Ovary (tissue), 9 donors: ENCODE results near the gene SLC22A3. TPM values are rescaled to one million over a fixed set of nuclear protein-coding genes. Genes with fewer than 3 reads are reported as not detected.
"Not testable (repeated sequence)": the region's sequence is repeated elsewhere in the genome, so short reads cannot be mapped to it uniquely, and the experiment has no call there.

Source experiments
- DNase-seq, 5 donors: peaks; one replicate each; pipeline ENCODE4 v3.0.0-alpha.2; 2019 to 2020
- H3K27ac ChIP-seq, 2 donors: fragments of 200-600 bp; one replicate each; pipeline versions ENCODE4 v1.5.1 to v1.8.0; 2019 to 2022
- H3K27me3 ChIP-seq: fragments of 200-600 bp; one replicate; pipeline ENCODE4 v1.8.0; 2022
- H3K36me3 ChIP-seq: fragments of 200-600 bp; sonication (generic); one replicate; pipeline ENCODE4 v1.5.1; 2019
- H3K4me1 ChIP-seq: one replicate; pipeline ENCODE4 v1.8.1; 2013; ENCODE audit warnings: mild to moderate bottlenecking, moderate library complexity; ENCODE audit not compliant: insufficient read depth
- H3K4me3 ChIP-seq: fragments of 200-600 bp; sonication (generic); one replicate; pipeline ENCODE4 v1.5.1; 2017
- H3K9me3 ChIP-seq, 2 donors: fragments of 200-600 bp in 1 of 2; sonication (generic) in 1 of 2; one replicate each; pipeline versions ENCODE4 v1.5.1 to v1.8.1; 2013 to 2019; ENCODE audit warnings: mild to moderate bottlenecking in 1 of 2, moderate library complexity in 1 of 2
- EP300 ChIP-seq: sonication (generic); formaldehyde crosslinking; IDR thresholded peaks from one replicate; pipeline ENCODE4 v1.6.1; 2017; ENCODE audit warnings: antibody characterized with exemption
- POLR2A ChIP-seq: fragments of 450-650 bp; IDR thresholded peaks from one replicate; pipeline ENCODE4 v1.6.1; 2017; ENCODE audit warnings: antibody characterized with exemption, mild to moderate bottlenecking, moderate library complexity
- WGBS, 3 donors: extraction: QIAGEN DNeasy Blood & Tissue Kit in 1 of 3; methylation state at CpG; one replicate each; pipeline versions ENCODE4 v1.1.5 to v1.1.7; 2013 to 2017; 5-methylcytosine and 5-hydroxymethylcytosine counted together
- intact Hi-C, 4 donors: fragments of 100-400 bp; cut with DNase I; formaldehyde crosslinking; loops; one replicate each; pipeline versions ENCODE4 v1.11.0 to v1.15.1; 2022 to 2023
- polyA plus RNA-seq, 2 donors: library from polyadenylated mRNA; stranded (reverse); fragments of 200-250 nt in 1 of 2; fragments of 350-450 nt in 1 of 2; fragmentation: Illumina TruSeq in 1 of 2; extraction: RNeasy Lipid Tissue Mini Kit (QIAGEN cat#74804) in 1 of 2; gene quantifications; one replicate each; pipeline ENCODE4 v1.2.3, GENCODE V29; 2013 to 2014
- total RNA-seq, 7 donors: library from RNA; depleted of rRNA in 2 of 7; stranded (reverse); fragments of >200 nt in 2 of 7; fragmentation: NEBNext Ultra II Directional in 3 of 7; extraction: Animal tissue kit (Norgen Biotek cat#: 25700) in 3 of 7; gene quantifications; one replicate each; pipeline versions ENCODE4 v1.1.0 to v1.2.4, GENCODE V29; 2016 to 2023
- TF ChIP-seq, protein P1 (sequence below), 3 donors: fragments of 450-650 bp in 2 of 3; fragments of 200-600 bp in 1 of 3; IDR thresholded peaks; one replicate each; pipeline versions ENCODE4 v1.5.1 to v1.8.0; 2016 to 2022; ENCODE audit warnings: antibody characterized with exemption in 3 of 3, mild to moderate bottlenecking in 1 of 3
- donor health status: DM: no; HTN: no; CAD: no; lungs with moderate emphysema.
- donor health status: DM: no; HTN: no; CAD: no.
- donor health status: Bipolar disorder and iron deficiency.
- donor health status: DM: yes; HTN: yes; CAD: no.
- donor health status: DM: no; HTN: no; CAD: no.
- donor health status: DM: yes; HTN: yes; CAD: no.

Gene SLC22A3
- total and polyA plus RNA-seq, 9 donors, result 13.5 to 42.5 (median 30.5) TPM

DNA sequence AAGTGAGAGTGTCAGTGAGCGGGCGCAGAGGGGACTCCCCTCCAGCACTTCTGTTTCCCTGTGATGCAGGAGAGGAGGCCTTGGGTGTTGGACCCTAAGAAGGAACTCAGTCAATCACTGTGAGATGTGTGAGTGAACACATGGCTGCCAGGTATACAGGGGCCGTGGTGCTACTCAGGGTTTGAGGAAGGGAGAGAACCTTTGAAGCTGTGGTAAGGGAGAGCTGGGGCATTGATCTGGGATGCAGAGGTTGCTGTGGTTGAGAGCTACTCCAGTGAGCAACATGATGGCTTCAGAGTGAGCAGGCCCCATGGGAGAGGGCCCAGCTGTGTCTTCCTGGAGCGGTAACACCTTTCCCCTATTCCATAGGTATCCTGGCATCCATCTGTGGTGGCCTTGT, 99.2 kb downstream of the SLC22A3 start:
- no peaks in the 10 kb centered on the region for H3K4me1 ChIP-seq
- no peak overlapping the region for H3K4me3 ChIP-seq
- H3K9me3 ChIP-seq, result no peaks in the 10 kb centered on the region
- no peaks in the 10 kb centered on the region for H3K27me3 ChIP-seq
- 95 to 96% (median 95%) methylated on average over 4 of the region's 4 CpGs for WGBS, 3 donors
- no peaks in the 10 kb centered on the region for H3K36me3 ChIP-seq
- intact Hi-C loops, result loop anchor here in 1 of 4 donors (5.0 kb wide), 1 partner anchor 350 kb away; no protein-coding TSS in a partner anchor
- no peak for TF ChIP-seq EP300
- TF ChIP-seq, protein P1, sequence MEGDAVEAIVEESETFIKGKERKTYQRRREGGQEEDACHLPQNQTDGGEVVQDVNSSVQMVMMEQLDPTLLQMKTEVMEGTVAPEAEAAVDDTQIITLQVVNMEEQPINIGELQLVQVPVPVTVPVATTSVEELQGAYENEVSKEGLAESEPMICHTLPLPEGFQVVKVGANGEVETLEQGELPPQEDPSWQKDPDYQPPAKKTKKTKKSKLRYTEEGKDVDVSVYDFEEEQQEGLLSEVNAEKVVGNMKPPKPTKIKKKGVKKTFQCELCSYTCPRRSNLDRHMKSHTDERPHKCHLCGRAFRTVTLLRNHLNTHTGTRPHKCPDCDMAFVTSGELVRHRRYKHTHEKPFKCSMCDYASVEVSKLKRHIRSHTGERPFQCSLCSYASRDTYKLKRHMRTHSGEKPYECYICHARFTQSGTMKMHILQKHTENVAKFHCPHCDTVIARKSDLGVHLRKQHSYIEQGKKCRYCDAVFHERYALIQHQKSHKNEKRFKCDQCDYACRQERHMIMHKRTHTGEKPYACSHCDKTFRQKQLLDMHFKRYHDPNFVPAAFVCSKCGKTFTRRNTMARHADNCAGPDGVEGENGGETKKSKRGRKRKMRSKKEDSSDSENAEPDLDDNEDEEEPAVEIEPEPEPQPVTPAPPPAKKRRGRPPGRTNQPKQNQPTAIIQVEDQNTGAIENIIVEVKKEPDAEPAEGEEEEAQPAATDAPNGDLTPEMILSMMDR (IDR thresholded peaks at IDR 0.05), result no peak
- TF ChIP-seq POLR2A, result no peak
- H3K27ac ChIP-seq, result no peak overlapping the region
- DNase-seq, result no peak

- intact Hi-C loops, result loop anchor here in 3 of 4 donors (5.0 to 10.0 kb wide), 5 partner anchors 315 to 595 kb away; no protein-coding TSS in a partner anchor
- H3K27ac ChIP-seq, H3K9me3 ChIP-seq, H3K36me3 ChIP-seq, H3K27me3 ChIP-seq, DNase-seq, H3K4me3 ChIP-seq, H3K4me1 ChIP-seq: not testable (repeated sequence)
- WGBS, 3 donors, result 94 to 98% (median 98%) methylated on average over 4 of the region's 4 CpGs
Observed at GRCh38 chr6:160449787-160450186, 101.6 kb downstream of the SLC22A3 start.

DNA sequence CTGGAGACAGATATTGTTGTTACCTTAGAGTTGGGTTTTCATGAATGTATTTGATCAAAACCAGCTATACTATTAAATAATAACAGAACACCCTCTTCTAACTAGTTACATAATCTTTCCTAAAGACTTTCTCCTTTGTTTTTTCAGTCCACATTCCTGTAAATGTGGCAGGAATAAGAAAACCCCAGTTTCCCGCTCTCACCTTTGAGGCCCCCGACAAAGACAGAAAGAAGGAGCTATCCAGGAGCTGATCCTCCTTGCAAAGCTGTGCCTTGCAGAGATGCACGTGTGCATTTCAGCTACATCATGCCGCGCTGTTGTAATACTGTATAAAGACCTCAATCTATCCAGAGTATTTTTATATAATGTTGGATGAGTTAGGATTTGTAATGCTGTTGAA, 102.7 kb downstream of the SLC22A3 start:
- no peak overlapping the region for H3K4me3 ChIP-seq
- H3K9me3 ChIP-seq, result no peaks in the 10 kb centered on the region
- no peaks in the 10 kb centered on the region for H3K36me3 ChIP-seq
- 87 to 93% (median 91%) methylated on average over 5 of the region's 5 CpGs for WGBS, 3 donors
- H3K4me1 ChIP-seq, result peaks cover 2% of the 10 kb centered on the region
- TF ChIP-seq EP300, result no peak
- TF ChIP-seq POLR2A, result no peak
- TF ChIP-seq, protein P1 (IDR thresholded peaks at IDR 0.05), result no peak
- no peak overlapping the region for H3K27ac ChIP-seq
- intact Hi-C loops, result loop anchor here in 3 of 4 donors (10.0 kb wide), 4 partner anchors 316 to 596 kb away; no protein-coding TSS in a partner anchor
- H3K27me3 ChIP-seq, result no peaks in the 10 kb centered on the region
- DNase-seq, result no peak

- TF ChIP-seq EP300, result no peak
- TF ChIP-seq, protein P1 (IDR thresholded peaks at IDR 0.05), result no peak
- no peak for TF ChIP-seq POLR2A
- Histone ChIP-seq H3K4me1 (peaks cover 2% of the 10 kb centered on the region), H3K9me3 (no peaks in the 10 kb centered on the region), H3K4me3 (no peak overlapping the region), H3K27me3 (no peaks in the 10 kb centered on the region), H3K27ac (peak overlapping the region in 1 of 2 donors; percentile 65), H3K36me3 (no peaks in the 10 kb centered on the region)
- DNase-seq, result no peak
- intact Hi-C loops, result loop anchor here (2.0 to 10.0 kb wide), 5 partner anchors 320 to 600 kb away; no protein-coding TSS in a partner anchor
- WGBS, 3 donors, result 51 to 67% (median 63%) methylated on average over 6 of the region's 6 CpGs
Observed at GRCh38 chr6:160454303-160454702, 106.1 kb downstream of the SLC22A3 start.

GRCh38 chr6:160455081-160455480, 106.9 kb downstream of the SLC22A3 start:
- 14 to 26% (median 15%) methylated on average over 6 of the region's 6 CpGs for WGBS, 3 donors
- H3K27me3 ChIP-seq, result no peaks in the 10 kb centered on the region
- peaks cover 2% of the 10 kb centered on the region for H3K4me1 ChIP-seq
- TF ChIP-seq POLR2A (no peak), EP300 (no peak)
- TF ChIP-seq, protein P1 (IDR thresholded peaks at IDR 0.05), result no peak
- H3K36me3 ChIP-seq, result no peaks in the 10 kb centered on the region
- DNase-seq, result no peak
- H3K4me3 ChIP-seq, result no peak overlapping the region
- peak overlapping the region in 1 of 2 donors; percentile 65 for H3K27ac ChIP-seq
- no peaks in the 10 kb centered on the region for H3K9me3 ChIP-seq
- intact Hi-C loops, result loop anchor here (2.0 to 10.0 kb wide), 9 partner anchors 318 to 600 kb away; no protein-coding TSS in a partner anchor
